Gastroesophageal sphincter (tissue), 3 donors: ENCODE measurements around the gene SUGCT.

Experiments
- EP300 ChIP-seq: sonication (generic); formaldehyde crosslinking; IDR thresholded peaks from one replicate; pipeline ENCODE4 v1.6.1; 2017; ENCODE audit warnings: antibody characterized with exemption, mild to moderate bottlenecking
- POLR2A ChIP-seq, 2 donors: fragments of 450-650 bp; IDR thresholded peaks; one replicate each; pipeline ENCODE4 v1.6.1; 2017; ENCODE audit warnings: antibody characterized with exemption in 2 of 2, mild to moderate bottlenecking in 2 of 2, moderate library complexity in 1 of 2
- POLR2AphosphoS5 ChIP-seq: sonication (generic); formaldehyde crosslinking; IDR thresholded peaks from one replicate; pipeline ENCODE4 v1.6.1; 2017; ENCODE audit warnings: antibody characterized with exemption
- TF ChIP-seq, protein P1 (sequence below), 4 experiments: fragments of 200-600 bp in 2 of 4; fragments of 450-650 bp in 2 of 4; sonication (generic) in 1 of 4; IDR thresholded peaks; one replicate each; pipeline ENCODE4 v1.5.1; 2017 to 2019; ENCODE audit warnings: antibody characterized with exemption in 4 of 4, mild to moderate bottlenecking in 2 of 4, moderate library complexity in 2 of 4

DNA sequence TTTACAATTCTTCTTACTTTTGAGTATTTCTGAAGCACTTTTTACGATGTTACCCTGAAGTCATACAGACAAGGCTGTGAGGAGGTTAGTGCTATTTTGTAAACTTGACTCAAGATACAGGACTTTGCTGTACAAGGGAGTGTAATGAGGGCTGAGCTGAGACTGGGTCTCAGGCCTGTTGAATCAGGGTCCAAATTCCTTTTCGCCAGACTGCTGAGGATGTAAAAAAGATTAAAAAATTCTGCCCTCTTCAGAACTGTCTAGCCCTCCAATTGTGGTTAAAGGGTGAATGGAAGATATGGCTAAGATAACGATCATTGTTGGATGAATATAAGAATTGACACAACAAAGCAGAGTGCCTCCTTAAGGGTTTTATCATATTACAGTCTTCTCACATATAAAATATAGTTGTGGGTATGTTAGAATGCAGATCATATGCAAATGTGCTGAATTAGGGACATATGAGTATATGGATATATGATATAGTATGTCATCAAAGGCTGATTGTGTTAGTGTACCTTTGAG is 165.4 kb downstream of the SUGCT start:
- TF ChIP-seq POLR2A (IDR thresholded peaks at IDR 0.05) = no peak
- TF ChIP-seq, protein P1, sequence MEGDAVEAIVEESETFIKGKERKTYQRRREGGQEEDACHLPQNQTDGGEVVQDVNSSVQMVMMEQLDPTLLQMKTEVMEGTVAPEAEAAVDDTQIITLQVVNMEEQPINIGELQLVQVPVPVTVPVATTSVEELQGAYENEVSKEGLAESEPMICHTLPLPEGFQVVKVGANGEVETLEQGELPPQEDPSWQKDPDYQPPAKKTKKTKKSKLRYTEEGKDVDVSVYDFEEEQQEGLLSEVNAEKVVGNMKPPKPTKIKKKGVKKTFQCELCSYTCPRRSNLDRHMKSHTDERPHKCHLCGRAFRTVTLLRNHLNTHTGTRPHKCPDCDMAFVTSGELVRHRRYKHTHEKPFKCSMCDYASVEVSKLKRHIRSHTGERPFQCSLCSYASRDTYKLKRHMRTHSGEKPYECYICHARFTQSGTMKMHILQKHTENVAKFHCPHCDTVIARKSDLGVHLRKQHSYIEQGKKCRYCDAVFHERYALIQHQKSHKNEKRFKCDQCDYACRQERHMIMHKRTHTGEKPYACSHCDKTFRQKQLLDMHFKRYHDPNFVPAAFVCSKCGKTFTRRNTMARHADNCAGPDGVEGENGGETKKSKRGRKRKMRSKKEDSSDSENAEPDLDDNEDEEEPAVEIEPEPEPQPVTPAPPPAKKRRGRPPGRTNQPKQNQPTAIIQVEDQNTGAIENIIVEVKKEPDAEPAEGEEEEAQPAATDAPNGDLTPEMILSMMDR (IDR thresholded peaks at IDR 0.05) = no peak
- no peak for TF ChIP-seq EP300
- TF ChIP-seq POLR2AphosphoS5 = no peak
